IMR-90 (cell line): Measurements from ENCODE around the gene UBR1. TPM values are rescaled to one million over a fixed set of nuclear protein-coding genes. Genes with fewer than 3 reads are reported as not detected.

Source experiments
- ATAC-seq: fragments of 200-7000 bp; cut with Tn5 transposase; 2 replicates; pipeline ENCODE4 v1.9.1; 2020; ENCODE audit warnings: low read depth, mild to moderate bottlenecking, moderate library complexity
- BruUV-seq: library from RNA; stranded (reverse); fragments of 400-500 nt; replicated peaks from 2 replicates; lab custom pipeline; 2021; lab: Mats Ljungman, UMichigan
- CTCF ChIA-PET: fragments of 300-600 bp; formaldehyde crosslinking; extraction: SDS; loops from one replicate; lab custom pipeline; 2021; ENCODE audit warnings: antibody characterized with exemption; lab: Yijun Ruan, JAX
- POLR2A ChIA-PET: fragments of 300-600 bp; sonication (Branson Sonifier 250); formaldehyde crosslinking; loops from one replicate; lab custom pipeline; 2022; ENCODE audit warnings: antibody characterized with exemption; ENCODE audit not compliant: unreplicated experiment; lab: Charles Lee
- DNase-seq: peaks from one replicate; pipeline ENCODE4 v3.0.0; 2013
- H2AFZ ChIP-seq: replicated peaks from 2 replicates; pipeline ENCODE3; 2013; ENCODE audit warnings: low read length, mild to moderate bottlenecking; ENCODE audit not compliant: poor library complexity
- H2AK5ac ChIP-seq: 2 replicates; pipeline ENCODE4 v1.6.1; 2013; ENCODE audit warnings: low read depth, low read length, inconsistent platforms
- H2AK9ac ChIP-seq: replicated peaks from 2 replicates; pipeline ENCODE3; 2013; ENCODE audit warnings: mild to moderate bottlenecking, low read depth, low read length, moderate library complexity; ENCODE audit not compliant: poor library complexity
- H2BK120ac ChIP-seq: 2 replicates; pipeline ENCODE4 v1.6.1; 2013; ENCODE audit warnings: low read depth, low read length, inconsistent platforms
- H2BK15ac ChIP-seq: 3 replicates; pipeline ENCODE4 v1.6.1; 2013; ENCODE audit warnings: low read depth, low read length, inconsistent platforms
- H2BK20ac ChIP-seq: 2 replicates; pipeline ENCODE4 v1.6.1; 2013; ENCODE audit warnings: low read depth, mild to moderate bottlenecking, inconsistent platforms, low read length, moderate library complexity
- H2BK5ac ChIP-seq: 2 replicates; pipeline ENCODE4 v1.6.1; 2013; ENCODE audit warnings: mild to moderate bottlenecking, low read depth, low read length, inconsistent platforms; ENCODE audit not compliant: poor library complexity, severe bottlenecking
- H3K14ac ChIP-seq: replicated peaks from 2 replicates; pipeline ENCODE4 v1.6.1; 2013; ENCODE audit warnings: low read depth, low read length, inconsistent platforms
- H3K18ac ChIP-seq: 2 replicates; pipeline ENCODE4 v1.6.1; 2013; ENCODE audit warnings: low read depth, low read length, control low read depth
- H3K23ac ChIP-seq: 2 replicates; pipeline ENCODE4 v1.6.1; 2013; ENCODE audit warnings: low read depth, low read length, inconsistent platforms
- H3K27ac ChIP-seq: 2 replicates; pipeline ENCODE4 v1.5.1; 2013; ENCODE audit warnings: mild to moderate bottlenecking, control low read depth, low read length; ENCODE audit not compliant: insufficient read depth
- H3K27me3 ChIP-seq: 2 replicates; pipeline ENCODE4 v1.6.1; 2013; ENCODE audit warnings: low read length; ENCODE audit not compliant: control insufficient read depth, insufficient read depth
- H3K36me3 ChIP-seq: 2 replicates; pipeline ENCODE4 v1.6.1; 2013; ENCODE audit warnings: low read length, mixed read lengths; ENCODE audit not compliant: control insufficient read depth, insufficient read depth
- H3K4ac ChIP-seq: 2 replicates; pipeline ENCODE4 v1.6.1; 2013; ENCODE audit warnings: low read depth, low read length, inconsistent platforms
- H3K4me1 ChIP-seq: 2 replicates; pipeline ENCODE4 v1.6.1; 2013; ENCODE audit warnings: low read length, mixed read lengths; ENCODE audit not compliant: control insufficient read depth, insufficient read depth
- H3K4me2 ChIP-seq: 2 replicates; pipeline ENCODE4 v1.6.1; 2013; ENCODE audit warnings: low read depth, mild to moderate bottlenecking, control low read depth, low read length, moderate library complexity
- H3K4me3 ChIP-seq: 2 replicates; pipeline ENCODE4 v1.5.1; 2013; ENCODE audit warnings: low read depth, mild to moderate bottlenecking, control low read depth, low read length, moderate library complexity; ENCODE audit not compliant: insufficient read depth
- H3K56ac ChIP-seq: 2 replicates; pipeline ENCODE4 v1.6.1; 2013; ENCODE audit warnings: low read length, inconsistent platforms; ENCODE audit not compliant: insufficient read depth; ENCODE audit errors: extremely low read depth
- H3K79me1 ChIP-seq, 2 experiments: 2 replicates each; pipeline ENCODE4 v1.6.1; 2013; ENCODE audit warnings: low read length in 2 of 2, inconsistent platforms in 1 of 2, low read depth in 1 of 2
- H3K9ac ChIP-seq: 2 replicates; pipeline ENCODE4 v1.6.1; 2013; ENCODE audit warnings: low read depth, low read length, control low read depth
- H3K9me1 ChIP-seq: 2 replicates; pipeline ENCODE4 v1.6.1; 2013; ENCODE audit warnings: low read length, inconsistent platforms; ENCODE audit not compliant: insufficient read depth
- H3K9me3 ChIP-seq: 2 replicates; pipeline ENCODE4 v1.6.1; 2013; ENCODE audit warnings: low read length; ENCODE audit not compliant: control insufficient read depth, insufficient read depth
- H4K20me1 ChIP-seq: 2 replicates; pipeline ENCODE4 v1.6.1; 2013; ENCODE audit warnings: low read length, inconsistent platforms; ENCODE audit not compliant: insufficient read depth
- H4K5ac ChIP-seq: 2 replicates; pipeline ENCODE4 v1.6.1; 2013; ENCODE audit warnings: mild to moderate bottlenecking, low read depth, low read length, control low read depth
- H4K8ac ChIP-seq, 2 experiments: 2 replicates each; pipeline ENCODE4 v1.6.1; 2013; ENCODE audit warnings: low read depth in 2 of 2, low read length in 2 of 2, control low read depth in 1 of 2, inconsistent platforms in 1 of 2
- H4K91ac ChIP-seq: 2 replicates; pipeline ENCODE4 v1.6.1; 2013; ENCODE audit warnings: low read depth, low read length, inconsistent platforms; ENCODE audit not compliant: insufficient read depth
- BHLHE40 ChIP-seq: fragments of 150-350 bp; IDR thresholded peaks from 2 replicates; pipeline ENCODE4 v1.6.1; 2016; ENCODE audit warnings: mild to moderate bottlenecking, low read depth, low read length
- CEBPB ChIP-seq: IDR thresholded peaks from 2 replicates; pipeline ENCODE4 v1.6.1; 2012; ENCODE audit warnings: low read depth, low read length, improper control_type of control experiment
- CTCF ChIP-seq: conservative IDR thresholded peaks from 2 replicates; pipeline ENCODE4 v1.5.1; 2012; ENCODE audit warnings: mild to moderate bottlenecking, low read depth, low read length, improper control_type of control experiment
- ELK1 ChIP-seq: fragments of 150-350 bp; IDR thresholded peaks from 2 replicates; pipeline ENCODE4 v1.6.1; 2016; ENCODE audit warnings: low read depth, mild to moderate bottlenecking, low read length, moderate library complexity, borderline replicate concordance
- FOS ChIP-seq: fragments of 150-350 bp; IDR thresholded peaks from 2 replicates; pipeline ENCODE4 v1.6.1; 2016; ENCODE audit warnings: low read depth, low read length
- MAFK ChIP-seq: IDR thresholded peaks from 2 replicates; pipeline ENCODE4 v1.6.1; 2012; ENCODE audit warnings: low read depth, low read length, improper control_type of control experiment
- MXI1 ChIP-seq: IDR thresholded peaks from 2 replicates; pipeline ENCODE4 v1.6.1; 2012; ENCODE audit warnings: low read depth, mild to moderate bottlenecking, low read length, moderate library complexity, borderline replicate concordance
- NFE2L2 ChIP-seq: fragments of 150-350 bp; IDR thresholded peaks from 2 replicates; pipeline ENCODE4 v1.6.1; 2016; ENCODE audit warnings: low read depth, mild to moderate bottlenecking, low read length
- POLR2A ChIP-seq: IDR thresholded peaks from 2 replicates; pipeline ENCODE4 v1.6.1; 2012; ENCODE audit warnings: mild to moderate bottlenecking, low read depth, low read length
- RAD21 ChIP-seq: IDR thresholded peaks from 2 replicates; pipeline ENCODE4 v1.6.1; 2012; ENCODE audit warnings: low read length, improper control_type of control experiment
- RCOR1 ChIP-seq: IDR thresholded peaks from 2 replicates; pipeline ENCODE4 v1.6.1; 2012; ENCODE audit warnings: mild to moderate bottlenecking, low read length, improper control_type of control experiment; ENCODE audit not compliant: insufficient replicate concordance
- RFX5 ChIP-seq: IDR thresholded peaks from 2 replicates; pipeline ENCODE4 v1.8.0; 2012; ENCODE audit warnings: low read depth, mild to moderate bottlenecking, low read length, moderate library complexity
- WGBS, 2 experiments: methylation state at CpG; one replicate each; pipeline versions ENCODE4 v1.1.5 to v1.1.7; 2013; ENCODE audit warnings: missing lambda C conversion rate in 2 of 2; ENCODE audit not compliant: insufficient read length in 1 of 2; ENCODE audit errors: extremely low coverage in 2 of 2; 5-methylcytosine and 5-hydroxymethylcytosine counted together
- dilution Hi-C: fragments of 300-500 bp; cut with HindIII; formaldehyde crosslinking; loops from one replicate; pipeline ENCODE4 v1.14.3; 2018; ENCODE audit warnings: low sequenced_read_pairs; ENCODE audit not compliant: unreplicated experiment
- in situ Hi-C: fragments of 300-500 bp; cut with MboI; formaldehyde crosslinking; loops from 3 replicates; pipeline ENCODE4 v1.14.3; 2019; ENCODE audit warnings: low sequenced_read_pairs, inconsistent platforms, mixed read lengths
- intact Hi-C: fragments of 100-400 bp; cut with micrococcal nuclease; formaldehyde crosslinking; loops from 2 replicates; pipeline ENCODE4 v1.10.0; 2022
- polyA plus RNA-seq, 3 experiments: library from polyadenylated mRNA; depleted of rRNA; stranded (reverse); fragments of >200 nt; gene quantifications; 2 replicates each; pipeline ENCODE4 v1.2.3, GENCODE V29; 2012; ENCODE audit warnings: low replicate concordance in 1 of 3
- total RNA-seq: library from RNA; depleted of rRNA; stranded (reverse); fragments of >200 nt; gene quantifications from 2 replicates; pipeline ENCODE4 v1.2.3, GENCODE V29; 2012
- TF ChIP-seq, protein P1 (sequence below): fragments of 150-350 bp; IDR thresholded peaks from 2 replicates; pipeline ENCODE4 v1.6.1; 2017; ENCODE audit warnings: mild to moderate bottlenecking, antibody characterized with exemption, low read length, low read depth

The UBR1 gene
- total and polyA plus RNA-seq, 2 of the 4 experiments (the other 2 are of a cell fraction), result 6.5 to 30.1 TPM

GRCh38 chr15:43104426-43104825, 1.4 kb downstream of the UBR1 start:
- CTCF ChIA-PET, result interaction anchor here (1.0 kb wide), 1 partner anchor 45 kb away, joined by 3 read pairs; no protein-coding TSS in a partner anchor
- Histone ChIP-seq H2AK9ac (no peak overlapping the region), H3K14ac (no peak overlapping the region), H3K4ac (no peak overlapping the region), H3K79me1 (peaks cover 22 to 53% of the 10 kb centered on the region in 2 experiments), H4K20me1 (no peaks in the 10 kb centered on the region), H2BK120ac (no peak overlapping the region), H2BK15ac (no peak overlapping the region), H3K18ac (no peak overlapping the region), H2AK5ac (no peak overlapping the region), H3K9me1 (no peaks in the 10 kb centered on the region; the same call in 1 of the 2 replicates), H3K9me3 (no peaks in the 10 kb centered on the region), H3K36me3 (peaks cover 11% of the 10 kb centered on the region), H3K56ac (no peak overlapping the region), H3K4me2 (peak overlapping the region; percentile 36), H2AFZ (no peak overlapping the region), H3K27ac (no peak overlapping the region), H3K23ac (peak overlapping the region; percentile 28; the same call in 1 of the 2 replicates), H3K4me1 (0 out of 2 replicates have a peak, but pooled peaks cover 2% of the 10 kb centered on the region), H4K5ac (no peak overlapping the region), H2BK5ac (no peak overlapping the region), H3K9ac (no peak overlapping the region), H4K8ac (no peak overlapping the region), H2BK20ac (no peak overlapping the region), H4K91ac (no peak overlapping the region), H3K4me3 (no peak overlapping the region), H3K27me3 (no peaks in the 10 kb centered on the region)
- no CpG with 5 or more reads among the region's 5 CpGs for WGBS, 2 experiments
- dilution Hi-C loops (no loop called here), in situ Hi-C loops (no loop called here), intact Hi-C loops (no loop called here)
- POLR2A ChIA-PET, result interaction anchor here (0.7 kb wide), 1 partner anchor 37 kb away, joined by 3 read pairs; no protein-coding TSS in a partner anchor
- DNase-seq, result peak; percentile 9
- BruUV-seq, result no TSS peak
- ATAC-seq, result no peak
- TF ChIP-seq POLR2A (no peak), NFE2L2 (no peak), FOS (no peak), CTCF (no peak), RCOR1 (no peak), CEBPB (no peak), RAD21 (no peak), RFX5 (no peak), BHLHE40 (no peak), MXI1 (no peak), MAFK (no peak), ELK1 (no peak)
- TF ChIP-seq, protein P1, sequence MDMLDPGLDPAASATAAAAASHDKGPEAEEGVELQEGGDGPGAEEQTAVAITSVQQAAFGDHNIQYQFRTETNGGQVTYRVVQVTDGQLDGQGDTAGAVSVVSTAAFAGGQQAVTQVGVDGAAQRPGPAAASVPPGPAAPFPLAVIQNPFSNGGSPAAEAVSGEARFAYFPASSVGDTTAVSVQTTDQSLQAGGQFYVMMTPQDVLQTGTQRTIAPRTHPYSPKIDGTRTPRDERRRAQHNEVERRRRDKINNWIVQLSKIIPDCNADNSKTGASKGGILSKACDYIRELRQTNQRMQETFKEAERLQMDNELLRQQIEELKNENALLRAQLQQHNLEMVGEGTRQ, result no peak
